Endothelial cell of coronary artery (primary cell): ENCODE measurements around the gene SPRYD3. TPM values are rescaled to one million over a fixed set of nuclear protein-coding genes. Genes with fewer than 3 reads are reported as not detected.

ENCODE experiments used
- total RNA-seq: library from RNA; depleted of rRNA; stranded (reverse); fragments of >200 nt; gene quantifications from 2 replicates; pipeline ENCODE4 v1.2.3, GENCODE V29; 2014

Gene SPRYD3, protein sequence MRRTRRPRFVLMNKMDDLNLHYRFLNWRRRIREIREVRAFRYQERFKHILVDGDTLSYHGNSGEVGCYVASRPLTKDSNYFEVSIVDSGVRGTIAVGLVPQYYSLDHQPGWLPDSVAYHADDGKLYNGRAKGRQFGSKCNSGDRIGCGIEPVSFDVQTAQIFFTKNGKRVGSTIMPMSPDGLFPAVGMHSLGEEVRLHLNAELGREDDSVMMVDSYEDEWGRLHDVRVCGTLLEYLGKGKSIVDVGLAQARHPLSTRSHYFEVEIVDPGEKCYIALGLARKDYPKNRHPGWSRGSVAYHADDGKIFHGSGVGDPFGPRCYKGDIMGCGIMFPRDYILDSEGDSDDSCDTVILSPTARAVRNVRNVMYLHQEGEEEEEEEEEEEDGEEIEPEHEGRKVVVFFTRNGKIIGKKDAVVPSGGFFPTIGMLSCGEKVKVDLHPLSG
- total RNA-seq: 16.6 and 23.3 TPM in 2 replicates

DNA sequence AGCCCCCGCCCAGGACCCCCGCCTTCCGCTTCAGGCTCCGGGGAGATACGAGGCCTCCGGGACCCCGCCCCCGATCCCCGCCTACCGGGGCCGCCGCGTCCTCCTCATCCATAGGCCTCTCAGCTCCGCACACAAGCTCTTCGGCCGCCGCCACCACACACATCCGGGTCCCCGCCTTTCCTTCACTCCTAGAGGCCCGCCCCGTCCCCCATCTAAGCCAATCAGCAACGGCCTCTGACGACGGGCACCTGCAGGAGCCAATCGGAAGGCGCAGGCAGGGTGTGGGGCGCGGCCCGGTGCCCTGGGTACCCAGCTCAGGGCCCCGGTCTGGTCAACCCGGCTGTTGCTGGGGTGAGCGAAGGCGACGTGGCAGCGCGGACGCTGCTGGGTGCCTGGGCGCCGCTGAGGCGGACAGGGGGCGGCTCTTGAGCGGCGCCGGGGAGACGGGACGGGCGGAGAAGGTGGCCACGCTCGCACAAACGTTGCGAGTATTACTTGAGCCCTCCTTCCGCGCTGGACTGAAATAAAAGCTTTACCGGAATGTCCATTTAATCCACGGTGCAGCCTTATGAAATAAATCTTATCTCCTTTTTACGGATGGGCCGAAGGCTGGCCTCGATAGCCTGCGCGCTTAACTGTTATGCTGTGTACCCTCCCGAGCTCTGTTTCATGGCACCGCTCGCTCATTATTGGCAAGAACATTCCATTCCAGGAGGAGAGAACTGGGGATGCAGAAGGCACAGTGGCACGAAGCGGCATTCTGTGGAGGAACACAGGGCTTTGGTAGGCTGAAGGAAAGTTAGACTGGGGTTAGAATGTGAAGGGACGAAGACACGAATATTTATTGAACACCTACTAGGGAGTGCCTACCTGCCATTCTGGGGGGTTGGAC lies at the start of gene SPRYD3:
TSS of gene SPRYD3 (minus strand) at position 165 of the 892 bp plus-strand sequence. CDS start at position 108, 57 bp downstream.

DNA sequence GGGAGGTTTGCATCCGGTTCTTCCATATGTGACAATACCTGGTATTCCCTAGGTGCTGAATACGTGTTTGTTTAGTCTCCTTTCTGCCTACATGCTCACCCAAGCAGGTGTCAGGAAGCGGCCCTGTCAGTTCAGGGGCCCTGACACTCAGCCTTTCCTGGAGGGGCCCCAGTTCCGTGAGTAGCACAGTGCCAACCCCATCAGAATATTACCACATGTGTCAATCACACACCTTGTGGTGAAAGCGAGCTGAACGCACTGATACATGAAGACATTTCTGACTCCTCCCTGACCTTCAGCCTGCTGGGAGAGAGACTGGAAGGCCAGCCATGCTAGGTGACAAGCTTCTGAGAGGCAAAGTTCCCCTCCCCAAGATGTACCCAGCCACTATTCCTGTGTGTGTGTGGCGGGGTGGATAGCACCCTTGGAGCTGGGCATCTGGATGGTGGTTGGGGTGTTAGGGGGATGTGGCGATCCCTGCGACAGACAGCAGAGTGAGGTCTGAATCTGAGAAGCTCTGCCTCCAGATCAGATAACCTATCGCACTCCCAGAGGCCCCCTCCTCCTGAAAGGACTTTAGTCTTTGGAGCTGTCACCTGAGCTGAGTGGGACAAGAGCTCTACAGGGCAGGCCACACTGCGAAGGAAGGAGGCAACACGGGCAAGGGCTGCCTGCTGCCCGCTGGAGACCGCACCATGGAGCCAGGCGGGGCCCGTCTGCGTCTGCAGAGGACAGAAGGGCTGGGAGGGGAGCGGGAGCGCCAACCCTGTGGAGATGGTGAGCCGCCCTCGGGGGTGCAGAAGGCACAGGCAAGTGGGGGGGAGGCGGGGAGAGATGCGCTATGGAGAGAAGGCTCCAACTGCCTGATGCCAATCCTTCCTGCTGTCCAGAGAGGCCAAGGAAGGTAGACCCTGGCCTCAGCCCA lies 24.0 kb upstream of the SPRYD3 start, which contains the start of gene SOAT2:
TSS of gene SOAT2 (plus strand) at position 604 of the 925 bp plus-strand sequence. CDS start at position 696, 92 bp downstream.

DNA sequence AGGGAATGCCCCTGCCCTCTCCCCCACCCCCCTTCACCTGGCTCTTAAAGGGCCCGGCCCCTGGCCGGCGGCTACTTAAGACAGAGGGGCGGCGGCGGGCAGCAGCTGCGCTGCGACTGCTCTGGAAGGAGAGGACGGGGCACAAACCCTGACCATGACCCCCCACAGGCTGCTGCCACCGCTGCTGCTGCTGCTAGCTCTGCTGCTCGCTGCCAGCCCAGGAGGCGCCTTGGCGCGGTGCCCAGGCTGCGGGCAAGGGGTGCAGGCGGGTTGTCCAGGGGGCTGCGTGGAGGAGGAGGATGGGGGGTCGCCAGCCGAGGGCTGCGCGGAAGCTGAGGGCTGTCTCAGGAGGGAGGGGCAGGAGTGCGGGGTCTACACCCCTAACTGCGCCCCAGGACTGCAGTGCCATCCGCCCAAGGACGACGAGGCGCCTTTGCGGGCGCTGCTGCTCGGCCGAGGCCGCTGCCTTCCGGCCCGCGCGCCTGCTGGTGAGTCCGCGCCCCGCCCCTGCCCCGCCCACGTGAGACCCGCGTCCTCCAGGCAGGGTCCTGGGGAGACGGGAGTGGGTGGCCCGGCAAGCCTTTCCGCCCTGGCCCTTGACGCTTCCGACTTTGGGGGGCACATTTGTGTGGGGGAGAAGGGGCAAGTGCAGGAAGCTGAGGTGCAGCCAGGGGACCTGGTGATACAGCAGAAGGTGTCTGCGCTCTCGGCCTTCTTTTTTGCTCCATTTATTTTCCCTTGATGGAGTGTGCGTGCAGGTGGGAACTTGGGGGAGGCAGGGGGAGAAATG lies 18.6 kb upstream of the SPRYD3 start, which contains the start of gene IGFBP6:
TSS of gene IGFBP6 (plus strand) at position 104 of the 790 bp plus-strand sequence. CDS start at position 155, 51 bp downstream.

DNA sequence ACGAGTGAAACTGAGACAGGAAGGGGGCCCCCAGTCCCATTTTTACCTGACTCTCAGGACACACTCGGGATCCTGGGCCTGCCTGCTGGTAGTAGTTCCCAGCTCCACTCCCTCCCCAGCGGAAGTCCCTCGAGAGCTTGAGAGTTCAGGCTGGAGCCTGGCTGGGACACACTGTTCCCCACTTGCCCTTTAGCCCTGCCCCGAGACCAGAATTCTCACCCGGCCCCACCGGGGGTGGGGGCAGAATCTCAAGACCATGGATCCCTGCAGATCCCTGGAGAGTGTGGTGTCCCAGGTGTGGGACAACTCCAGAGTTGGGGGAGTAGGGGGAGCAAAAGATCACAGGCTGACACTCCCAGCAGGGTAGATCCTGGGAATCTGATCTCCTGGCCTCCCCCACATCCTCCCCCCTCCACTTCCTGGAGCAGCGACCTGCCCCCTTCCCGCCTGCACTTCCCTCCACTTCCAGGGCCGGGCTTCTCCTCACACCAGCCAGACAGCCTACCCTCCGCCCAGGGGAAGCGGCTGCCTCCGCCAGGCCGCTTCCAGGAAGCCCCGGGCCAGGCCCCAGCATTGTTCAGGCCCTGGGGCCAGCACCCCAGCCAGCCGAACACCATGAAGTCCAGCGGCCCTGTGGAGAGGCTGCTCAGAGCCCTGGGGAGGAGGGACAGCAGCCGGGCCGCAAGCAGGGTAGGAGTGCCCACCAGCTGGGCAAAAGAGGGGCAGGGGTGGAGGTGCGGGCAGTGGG lies 29.4 kb downstream of the SPRYD3 start, which contains the start of gene TNS2:
TSS of gene TNS2 (plus strand) at position 495 of the 748 bp plus-strand sequence. CDS start at position 616, 121 bp downstream.

Other genes with a start within 250 kb of the SPRYD3 start
- 0.28 TPM in 1 of 2 replicates, not detected in the other for gene KRT79, start 245.1 kb downstream of the SPRYD3 start, total RNA-seq
- gene KRT78, start 230.4 kb downstream of the SPRYD3 start, total RNA-seq: not detected in 2 replicates
- 9.2 and 20.7 TPM in 2 replicates for gene KRT8, start 174.3 kb downstream of the SPRYD3 start, total RNA-seq
- 278 and 369 TPM in 2 replicates for gene KRT18, start 130.3 kb downstream of the SPRYD3 start, total RNA-seq
- gene EIF4B, start 72.9 kb downstream of the SPRYD3 start, total RNA-seq: 1,037 and 1,365 TPM in 2 replicates
- 19.8 and 33.7 TPM in 2 replicates for gene TNS2, start 29.3 kb downstream of the SPRYD3 start, total RNA-seq
- gene IGFBP6, start 18.3 kb upstream of the SPRYD3 start, total RNA-seq: 16.0 and 109 TPM in 2 replicates
- gene SOAT2, start 24.1 kb upstream of the SPRYD3 start, total RNA-seq: not detected in 2 replicates
- 13.7 and 14.9 TPM in 2 replicates for gene ZNF740, start 101.3 kb upstream of the SPRYD3 start, total RNA-seq
- gene CSAD, start 101.5 kb upstream of the SPRYD3 start, total RNA-seq: 3.4 and 5.2 TPM in 2 replicates
- gene ITGB7, start 127.9 kb upstream of the SPRYD3 start, total RNA-seq: 0.18 and 0.38 TPM in 2 replicates
- 4.0 and 8.5 TPM in 2 replicates for gene RARG, start 152.8 kb upstream of the SPRYD3 start, total RNA-seq
- gene ESPL1, start 188.9 kb upstream of the SPRYD3 start, total RNA-seq: 3.6 and 5.9 TPM in 2 replicates
- gene PFDN5, start 216.2 kb upstream of the SPRYD3 start, total RNA-seq: 563 and 625 TPM in 2 replicates
- gene MYG1, start 220.3 kb upstream of the SPRYD3 start, total RNA-seq: 40.4 and 45.9 TPM in 2 replicates
- 37.4 and 39.6 TPM in 2 replicates for gene AAAS, start 242.2 kb upstream of the SPRYD3 start, total RNA-seq